ENCODE data around the gene PRODH.
"Not testable (repeated sequence)": the region's sequence is repeated elsewhere in the genome, so short reads cannot be mapped to it uniquely, and the experiment has no call there.

The PRODH gene

GRCh38 chr22:18929459-18929858, 6.6 kb downstream of the PRODH start:
- DNase-seq (ENCODE audit: extremely low spot score) = no peak
- ChIA-PET CTCF (interaction anchor here (1.3 kb wide), 1 partner anchor 21 kb away, joined by 6 read pairs; no protein-coding TSS in a partner anchor), POLR2A (interaction anchor here (1.9 kb wide), 1 partner anchor 23 kb away, joined by 11 read pairs; the partner anchor contains the start of gene DGCR6)
- TF ChIP-seq PKNOX1 (IDR thresholded peaks at IDR 0.05) (no peak), L3MBTL2 (conservative IDR thresholded peaks at IDR 0.05) (no peak)

GRCh38 chr22:18927573-18927972, 8.5 kb downstream of the PRODH start:
- no peak for TF ChIP-seq FOXA1 (IDR thresholded peaks at IDR 0.05)
- TF ChIP-seq SP1 (IDR thresholded peaks at IDR 0.05) = no peak
- TF ChIP-seq NFRKB (IDR thresholded peaks at IDR 0.05) = no peak
- TF ChIP-seq ELF4 (IDR thresholded peaks at IDR 0.05) = no peak
- no peak for TF ChIP-seq BHLHE40 (IDR thresholded peaks at IDR 0.05; ENCODE audit: borderline replicate concordance)
- no peak for TF ChIP-seq LEF1 (IDR thresholded peaks at IDR 0.05; ENCODE audit: borderline replicate concordance)
- TF ChIP-seq FOXK2 (IDR thresholded peaks at IDR 0.05) = no peak
- TF ChIP-seq ZNF384 (IDR thresholded peaks at IDR 0.05) = no peak
- no peak for DNase-seq (ENCODE audit: extremely low spot score)

GRCh38 chr22:18927020-18927419, 9.1 kb downstream of the PRODH start:
- no peak for DNase-seq (ENCODE audit: extremely low spot score)
- TF ChIP-seq L3MBTL2 (conservative IDR thresholded peaks at IDR 0.05) = no peak
- no peak for TF ChIP-seq ELF4 (IDR thresholded peaks at IDR 0.05)
- TF ChIP-seq HDGF (IDR thresholded peaks at IDR 0.05; ENCODE audit: borderline replicate concordance) = no peak
- TF ChIP-seq FOXK2 (IDR thresholded peaks at IDR 0.05) = no peak
- no peak for TF ChIP-seq ARNT (IDR thresholded peaks at IDR 0.05)
- TF ChIP-seq SP1 (IDR thresholded peaks at IDR 0.05) = no peak
- no peak for TF ChIP-seq LEF1 (IDR thresholded peaks at IDR 0.05; ENCODE audit: borderline replicate concordance)
- no peak for TF ChIP-seq BHLHE40 (IDR thresholded peaks at IDR 0.05; ENCODE audit: borderline replicate concordance)
- ChIA-PET CTCF (interaction anchor here (1.2 kb wide), 1 partner anchor 21 kb away, joined by 3 read pairs; the partner anchor contains the start of gene DGCR6), POLR2A (interaction anchor here (1.3 kb wide), 1 partner anchor 20 kb away, joined by 4 read pairs; the partner anchor contains the start of gene DGCR6)

More at GRCh38 chr22:18927573-18927972, 8.5 kb downstream of the PRODH start:
- POLR2A ChIA-PET = interaction anchor here (1.3 kb wide), 1 partner anchor 21 kb away, joined by 4 read pairs; the partner anchor contains the start of gene DGCR6
- CTCF ChIA-PET = no interaction called here

GRCh38 chr22:18925368-18926064, 10.6 kb downstream of the PRODH start:
- TF ChIP-seq SP1 (IDR thresholded peaks at IDR 0.05) (no peak), ARNT (IDR thresholded peaks at IDR 0.05) (no peak), LEF1 (IDR thresholded peaks at IDR 0.05; ENCODE audit: borderline replicate concordance) (no peak), SUZ12 (IDR thresholded peaks at IDR 0.05) (no peak), PKNOX1 (IDR thresholded peaks at IDR 0.05) (no peak), BHLHE40 (IDR thresholded peaks at IDR 0.05; ENCODE audit: borderline replicate concordance) (no peak), L3MBTL2 (conservative IDR thresholded peaks at IDR 0.05) (no peak), ZNF384 (IDR thresholded peaks at IDR 0.05) (no peak), ELF4 (IDR thresholded peaks at IDR 0.05) (no peak), CTBP1 (IDR thresholded peaks at IDR 0.05; ENCODE audit: borderline replicate concordance) (no peak), FOXM1 (IDR thresholded peaks at IDR 0.05; ENCODE audit: borderline replicate concordance) (no peak), HDGF (IDR thresholded peaks at IDR 0.05; ENCODE audit: borderline replicate concordance) (no peak), FOXK2 (IDR thresholded peaks at IDR 0.05) (no peak), FOXA1 (IDR thresholded peaks at IDR 0.05) (no peak), NFRKB (IDR thresholded peaks at IDR 0.05) (no peak), TARDBP (IDR thresholded peaks at IDR 0.05) (no peak)

GRCh38 chr22:18920257-18920902, 15.7 kb downstream of the PRODH start:
- POLR2A ChIA-PET; DNase-seq (ENCODE audit: extremely low spot score): not testable (repeated sequence)
- CTCF ChIA-PET = interaction anchor here (1.6 kb wide), 1 partner anchor 12 kb away, joined by 5 read pairs; no protein-coding TSS in a partner anchor

More at GRCh38 chr22:18925368-18926064, 10.6 kb downstream of the PRODH start:
- no peak for DNase-seq (ENCODE audit: extremely low spot score)
- CTCF ChIA-PET = no interaction called here
- POLR2A ChIA-PET = interaction anchor here (1.0 kb wide), 1 partner anchor 20 kb away, joined by 3 read pairs; the partner anchor contains the start of gene DGCR6

- CTCF ChIA-PET; POLR2A ChIA-PET; DNase-seq (ENCODE audit: extremely low spot score): not testable (repeated sequence)
Observed at GRCh38 chr22:18917818-18918217, 18.3 kb downstream of the PRODH start.

GRCh38 chr22:18915550-18915949, 20.5 kb downstream of the PRODH start:
- DNase-seq (ENCODE audit: extremely low spot score); CTCF ChIA-PET: not testable (repeated sequence)
- POLR2A ChIA-PET = interaction anchor here (0.6 to 1.2 kb wide), 2 partner anchors 9 to 1272 kb away, joined by 3 to 5 read pairs; partner anchors contain the start of gene DGCR6

GRCh38 chr22:18914558-18914957, 21.5 kb downstream of the PRODH start:
- POLR2A ChIA-PET = interaction anchor here (1.2 kb wide), 1 partner anchor 8 kb away, joined by 5 read pairs; the partner anchor contains the start of gene DGCR6
- DNase-seq (ENCODE audit: extremely low spot score); CTCF ChIA-PET: not testable (repeated sequence)

- POLR2A ChIA-PET; CTCF ChIA-PET; DNase-seq (ENCODE audit: extremely low spot score): not testable (repeated sequence)
Observed at GRCh38 chr22:18912264-18912946, 23.7 kb downstream of the PRODH start.

GRCh38 chr22:18911535-18911934, 24.6 kb downstream of the PRODH start:
- CTCF ChIA-PET; DNase-seq (ENCODE audit: extremely low spot score); POLR2A ChIA-PET: not testable (repeated sequence)

Data from HEK293T (cell line).